ENCODE data around the gene PRPF8. TPM values are rescaled to one million over a fixed set of nuclear protein-coding genes. Genes with fewer than 3 reads are reported as not detected.

Gene PRPF8
- total and polyA plus RNA-seq, 8 donors, result 33.6 to 252 (median 147) TPM

DNA sequence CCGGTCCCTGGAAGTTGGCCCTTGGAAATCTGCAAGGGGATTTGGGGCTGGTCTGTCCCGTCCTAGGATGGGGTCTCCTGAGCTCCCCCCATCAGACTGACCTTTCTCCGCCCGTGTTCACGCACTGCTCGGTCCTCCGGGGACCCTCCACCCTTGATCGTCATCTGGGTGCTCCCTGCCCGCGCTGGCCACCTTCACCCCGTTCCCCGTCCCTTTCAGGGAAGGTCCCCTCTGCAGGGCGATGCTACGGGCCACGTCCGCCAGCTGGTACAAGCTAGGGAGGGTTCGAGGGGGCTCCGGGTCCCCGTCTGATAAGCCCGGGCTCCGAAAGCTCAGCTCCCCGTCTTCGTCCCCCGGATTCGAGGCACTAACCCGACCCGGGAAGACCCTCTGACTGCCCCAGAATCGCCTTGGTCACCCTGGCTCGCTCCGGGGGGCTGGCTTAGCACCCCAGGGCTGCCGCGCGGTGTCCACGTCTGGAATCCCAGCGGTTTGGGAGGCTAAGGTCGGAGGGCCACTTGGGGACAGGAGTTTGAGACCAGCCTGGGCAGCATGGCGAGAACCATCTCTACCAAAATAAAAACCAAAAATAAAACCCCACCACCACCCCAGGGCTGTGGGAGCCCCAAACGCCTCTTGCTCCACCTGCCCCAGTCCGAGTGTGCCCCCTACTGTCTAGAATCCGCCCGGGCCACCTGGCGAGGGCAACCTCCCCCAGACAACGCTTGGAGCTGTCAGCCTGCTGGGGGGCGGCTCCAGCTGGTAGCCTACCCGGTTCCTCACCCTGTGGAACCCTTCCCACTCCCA lies 55.0 kb downstream of the PRPF8 start:
- no peak for TF ChIP-seq EP300 (IDR thresholded peaks at IDR 0.05)
- TF ChIP-seq, protein P1, sequence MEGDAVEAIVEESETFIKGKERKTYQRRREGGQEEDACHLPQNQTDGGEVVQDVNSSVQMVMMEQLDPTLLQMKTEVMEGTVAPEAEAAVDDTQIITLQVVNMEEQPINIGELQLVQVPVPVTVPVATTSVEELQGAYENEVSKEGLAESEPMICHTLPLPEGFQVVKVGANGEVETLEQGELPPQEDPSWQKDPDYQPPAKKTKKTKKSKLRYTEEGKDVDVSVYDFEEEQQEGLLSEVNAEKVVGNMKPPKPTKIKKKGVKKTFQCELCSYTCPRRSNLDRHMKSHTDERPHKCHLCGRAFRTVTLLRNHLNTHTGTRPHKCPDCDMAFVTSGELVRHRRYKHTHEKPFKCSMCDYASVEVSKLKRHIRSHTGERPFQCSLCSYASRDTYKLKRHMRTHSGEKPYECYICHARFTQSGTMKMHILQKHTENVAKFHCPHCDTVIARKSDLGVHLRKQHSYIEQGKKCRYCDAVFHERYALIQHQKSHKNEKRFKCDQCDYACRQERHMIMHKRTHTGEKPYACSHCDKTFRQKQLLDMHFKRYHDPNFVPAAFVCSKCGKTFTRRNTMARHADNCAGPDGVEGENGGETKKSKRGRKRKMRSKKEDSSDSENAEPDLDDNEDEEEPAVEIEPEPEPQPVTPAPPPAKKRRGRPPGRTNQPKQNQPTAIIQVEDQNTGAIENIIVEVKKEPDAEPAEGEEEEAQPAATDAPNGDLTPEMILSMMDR (IDR thresholded peaks at IDR 0.05), result peak in 5 of 7 experiments; percentile 56 to 89 (median 66)
- TF ChIP-seq POLR2AphosphoS5 (IDR thresholded peaks at IDR 0.05), result peak in 1 of 3 donors; percentile 23
- H3K27ac ChIP-seq, result peak overlapping the region; percentile 90 to 95 (median 92)
- H3K9me3 ChIP-seq, result no peaks in the 10 kb centered on the region
- H3K4me3 ChIP-seq, result peak overlapping the region; percentile 62 to 93 (median 76)
- H3K36me3 ChIP-seq, result peaks cover 0 to 5% (median 4%) of the 10 kb centered on the region in 4 donors
- no peaks in the 10 kb centered on the region for H3K27me3 ChIP-seq
- H3K4me1 ChIP-seq, result peaks cover 31 to 47% (median 46%) of the 10 kb centered on the region in 4 donors
- 2 to 6% (median 3%) methylated on average over 15 to 45 of the region's 45 CpGs for WGBS, 5 donors
- peak; percentile 83 to 84 for DNase-seq
- intact Hi-C loops (cut with DNase I; ENCODE audit: low total_unique reads), result loop anchor here (5.0 kb wide), 1 partner anchor 57 kb away; no protein-coding TSS in a partner anchor

- TF ChIP-seq POLR2AphosphoS5 (IDR thresholded peaks at IDR 0.05) (peak in 2 of 3 donors; percentile 8 to 45), POLR2A (IDR thresholded peaks at IDR 0.05) (no peak)
- TF ChIP-seq, protein P1 (IDR thresholded peaks at IDR 0.05), result peak in 4 of 7 experiments; percentile 7 to 60 (median 26)
- Histone ChIP-seq H3K4me1 (peaks cover 31 to 51% (median 47%) of the 10 kb centered on the region in 4 donors), H3K27me3 (no peaks in the 10 kb centered on the region), H3K27ac (peak overlapping the region; percentile 90 to 95 (median 92)), H3K36me3 (peaks cover 0 to 10% (median 4%) of the 10 kb centered on the region in 4 donors), H3K9me3 (no peaks in the 10 kb centered on the region), H3K4me3 (peak overlapping the region; percentile 62 to 93 (median 76))
- WGBS, 5 donors, result 0 to 1% (median 0%) methylated on average over 19 to 76 of the region's 77 CpGs
- intact Hi-C loops (cut with DNase I; ENCODE audit: low total_unique reads), result no loop called here
- peak; percentile 95 to 98 for DNase-seq
Observed at GRCh38 chr17:1628856-1629503, 55.7 kb downstream of the PRPF8 start.

- Histone ChIP-seq H3K9me3 (no peaks in the 10 kb centered on the region), H3K36me3 (peaks cover 0 to 12% (median 4%) of the 10 kb centered on the region in 4 donors), H3K27ac (peak within 1 kb of the TSS; percentile 90 to 95 (median 92)), H3K4me1 (peaks cover 31 to 51% (median 47%) of the 10 kb centered on the region in 4 donors), H3K27me3 (no peaks in the 10 kb centered on the region), H3K4me3 (peak within 1 kb of the TSS; percentile 62 to 93 (median 76))
- no peak for TF ChIP-seq POLR2A (IDR thresholded peaks at IDR 0.05)
- peak in 1 of 3 donors; percentile 36 for TF ChIP-seq POLR2AphosphoS5 (IDR thresholded peaks at IDR 0.05)
- TF ChIP-seq, protein P1 (IDR thresholded peaks at IDR 0.05), result no peak
- TF ChIP-seq EP300 (IDR thresholded peaks at IDR 0.05), result no peak
- WGBS, 5 donors, result 0 to 1% (median 1%) methylated on average over 38 to 95 of the region's 95 CpGs
- DNase-seq, result peak; percentile 84 to 96
- intact Hi-C loops (cut with DNase I; ENCODE audit: low total_unique reads), result no loop called here
Observed at GRCh38 chr17:1627982-1628855, 56.4 kb downstream of the PRPF8 start, which contains the start of gene SLC43A2. TSS of gene SLC43A2 (minus strand) at chr17:1628834. CDS start at chr17:1627874, 960 bp downstream.
